Measurements from ENCODE around the gene FIBCD1. TPM values are rescaled to one million over a fixed set of nuclear protein-coding genes. Genes with fewer than 3 reads are reported as not detected.

Gene FIBCD1
- total RNA-seq, 1 experiment from 2014 or later: not detected

Other genes with a start within 250 kb of the FIBCD1 start
- 14.6 and 20.6 TPM in 2 replicates for gene EXOSC2, start 245.5 kb downstream of the FIBCD1 start, total RNA-seq (2014; rRNA removed; shearing (Covaris generic); ENCODE audit: low replicate concordance)
- gene ABL1, start 104.0 kb downstream of the FIBCD1 start, total RNA-seq (2014; rRNA removed; shearing (Covaris generic); ENCODE audit: low replicate concordance): 9.9 and 21.5 TPM in 2 replicates
- not detected in 2 replicates for gene QRFP, start 42.4 kb downstream of the FIBCD1 start, total RNA-seq (2014; rRNA removed; shearing (Covaris generic); ENCODE audit: low replicate concordance)
- not detected in 2 replicates for gene LAMC3, start 69.9 kb upstream of the FIBCD1 start, total RNA-seq (2014; rRNA removed; shearing (Covaris generic); ENCODE audit: low replicate concordance)
- not detected in 2 replicates for gene AIF1L, start 157.3 kb upstream of the FIBCD1 start, total RNA-seq (2014; rRNA removed; shearing (Covaris generic); ENCODE audit: low replicate concordance)
- 19.3 and 41.9 TPM in 2 replicates for gene NUP214, start 186.3 kb upstream of the FIBCD1 start, total RNA-seq (2014; rRNA removed; shearing (Covaris generic); ENCODE audit: low replicate concordance)

Measured in Karpas-422 (cell line).